RWPE1 (cell line): ENCODE measurements around the gene NPTX2.
"Not testable (repeated sequence)": the region's sequence is repeated elsewhere in the genome, so short reads cannot be mapped to it uniquely, and the experiment has no call there.

Experiments used
- CTCF ChIA-PET: fragments of 350-600 bp; sonication (Branson Sonifier 250); formaldehyde crosslinking; extraction: SDS; loops from one replicate; lab custom pipeline; 2021; lab: Yijun Ruan, JAX
- POLR2A ChIA-PET: fragments of 400-600 bp; formaldehyde crosslinking; extraction: SDS; loops from one replicate; lab custom pipeline; 2020; ENCODE audit warnings: antibody characterized with exemption; ENCODE audit not compliant: low non-redundant PET; lab: Yijun Ruan, JAX
- DNase-seq: peaks from one replicate; pipeline ENCODE4 v3.0.0; 2012; ENCODE audit warnings: low spot score
- H3K27ac ChIP-seq: fragments of 450-650 bp; 2 replicates; pipeline ENCODE4 v1.5.1; 2017
- CTCF ChIP-seq: fragments of 450-650 bp; conservative IDR thresholded peaks from 2 replicates; pipeline ENCODE4 v1.5.1; 2017; ENCODE audit warnings: low read depth, mild to moderate bottlenecking

Gene NPTX2

DNA sequence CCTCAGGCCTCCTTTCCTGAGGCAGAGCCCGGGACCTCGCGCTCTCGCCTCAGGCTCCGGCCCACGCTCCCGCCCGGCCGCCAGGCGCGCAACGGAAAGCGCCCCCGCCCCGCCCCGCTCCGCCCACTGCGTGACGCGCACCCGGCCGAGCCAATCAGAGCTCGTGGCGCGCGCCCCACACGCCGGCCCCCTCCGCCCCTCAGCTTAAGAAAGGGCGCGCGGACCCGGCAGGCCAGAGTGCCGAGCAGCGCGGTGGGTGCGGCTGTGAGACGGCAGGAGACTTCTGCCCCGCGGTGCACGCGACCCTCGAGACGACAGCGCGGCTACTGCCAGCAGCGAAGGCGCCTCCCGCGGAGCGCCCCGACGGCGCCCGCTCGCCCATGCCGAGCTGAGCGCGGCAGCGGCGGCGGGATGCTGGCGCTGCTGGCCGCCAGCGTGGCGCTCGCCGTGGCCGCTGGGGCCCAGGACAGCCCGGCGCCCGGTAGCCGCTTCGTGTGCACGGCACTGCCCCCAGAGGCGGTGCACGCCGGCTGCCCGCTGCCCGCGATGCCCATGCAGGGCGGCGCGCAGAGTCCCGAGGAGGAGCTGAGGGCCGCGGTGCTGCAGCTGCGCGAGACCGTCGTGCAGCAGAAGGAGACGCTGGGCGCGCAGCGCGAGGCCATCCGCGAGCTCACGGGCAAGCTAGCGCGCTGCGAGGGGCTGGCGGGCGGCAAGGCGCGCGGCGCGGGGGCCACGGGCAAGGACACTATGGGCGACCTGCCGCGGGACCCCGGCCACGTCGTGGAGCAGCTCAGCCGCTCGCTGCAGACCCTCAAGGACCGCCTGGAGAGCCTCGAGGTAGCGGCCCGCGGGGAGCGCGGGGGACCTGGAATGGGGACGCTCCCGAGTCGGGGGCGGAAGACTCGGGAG is at the start of gene NPTX2:
NPTX2 (plus strand) TSS at position 235 of the 909 bp plus-strand sequence; CDS start at position 412, 177 bp downstream.
- POLR2A ChIA-PET: interaction anchor here (0.6 kb wide), 1 partner anchor 443 kb away, joined by 4 read pairs; no protein-coding TSS in a partner anchor

GRCh38 chr7:98567991-98568390 is 49.1 kb upstream of the NPTX2 start:
- peak overlapping the region; percentile 96 for H3K27ac ChIP-seq
- CTCF ChIA-PET: no interaction called here
- POLR2A ChIA-PET: no interaction called here
- no peak for TF ChIP-seq CTCF
- DNase-seq: no peak

More for the DNA sequence above, at the start of gene NPTX2:
- CTCF ChIA-PET: interaction anchor here (0.5 to 1.4 kb wide), 5 partner anchors 9 to 395 kb away, joined by 3 to 6 read pairs (median 3); no protein-coding TSS in a partner anchor
- peak within 1 kb of the TSS; percentile 58 for H3K27ac ChIP-seq
- DNase-seq: peak; percentile 87
- TF ChIP-seq CTCF: peak; percentile 80

DNA sequence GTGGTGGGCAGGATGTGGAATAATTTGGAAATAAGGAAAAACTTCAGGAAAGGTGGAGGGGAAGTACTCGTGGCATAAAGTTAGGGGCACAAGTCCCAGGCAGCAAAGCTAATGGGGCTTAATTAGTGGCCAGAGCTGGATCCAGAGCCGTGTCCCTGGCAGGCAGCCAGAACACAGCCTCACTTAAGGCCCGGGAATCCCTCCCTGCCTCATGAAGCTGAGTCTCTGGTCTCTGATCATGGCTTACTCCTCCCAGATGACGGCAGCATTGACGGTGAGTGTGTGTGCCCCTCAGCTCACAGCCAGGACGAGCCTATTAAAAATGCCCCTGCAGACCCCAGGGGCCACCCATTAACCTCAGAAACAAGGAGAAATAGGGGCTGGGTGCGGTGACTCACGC is 48.2 kb upstream of the NPTX2 start:
- H3K27ac ChIP-seq: peak overlapping the region; percentile 96
- ChIA-PET POLR2A (no interaction called here), CTCF (no interaction called here)
- TF ChIP-seq CTCF: no peak
- no peak for DNase-seq

DNA sequence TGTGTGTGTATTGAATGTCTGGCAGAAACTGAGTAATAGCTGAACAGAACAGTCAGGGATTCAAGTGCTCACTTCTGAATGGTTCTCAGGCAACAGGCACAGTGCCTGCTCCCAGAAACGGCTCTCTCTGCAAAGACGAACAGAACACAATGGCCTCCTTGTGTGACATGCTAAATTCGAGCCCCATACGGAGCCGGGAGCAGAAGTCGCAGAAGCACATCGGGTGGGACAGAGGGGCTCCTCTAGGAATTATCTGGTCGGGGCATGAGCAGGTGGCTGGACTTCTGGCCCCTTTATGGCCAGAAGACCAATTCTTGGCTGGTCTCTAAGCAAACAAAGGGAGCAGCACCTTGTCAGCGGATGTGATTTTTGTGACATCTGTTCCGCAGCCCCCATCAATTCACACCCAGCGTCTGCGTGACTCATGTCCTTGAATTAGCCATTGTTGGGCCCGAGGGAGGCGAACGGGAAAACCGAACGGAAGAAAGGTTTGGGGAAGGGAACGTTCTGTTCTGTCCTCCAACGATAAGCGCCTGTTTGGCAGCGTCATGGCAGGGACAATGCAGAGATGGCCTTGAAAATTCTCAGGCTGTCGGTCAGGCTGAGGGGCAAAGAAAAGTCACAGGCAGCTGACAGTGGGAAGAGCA is 47.3 kb upstream of the NPTX2 start:
- DNase-seq: no peak
- TF ChIP-seq CTCF: no peak
- ChIA-PET POLR2A (no interaction called here), CTCF (no interaction called here)
- H3K27ac ChIP-seq: peak overlapping the region; percentile 96

- TF ChIP-seq CTCF: no peak
- H3K27ac ChIP-seq: no peak overlapping the region; the same call in 1 of the 2 replicates
- CTCF ChIA-PET: no interaction called here
- no peak for DNase-seq
- POLR2A ChIA-PET: no interaction called here
Measured at GRCh38 chr7:98571006-98571405, 46.1 kb upstream of the NPTX2 start.

GRCh38 chr7:98571986-98572385 is 45.1 kb upstream of the NPTX2 start:
- no peak for DNase-seq
- peak overlapping the region; percentile 14 for H3K27ac ChIP-seq
- CTCF ChIA-PET: no interaction called here
- POLR2A ChIA-PET: no interaction called here
- TF ChIP-seq CTCF: no peak

- POLR2A ChIA-PET, H3K27ac ChIP-seq, CTCF ChIA-PET, DNase-seq: not testable (repeated sequence)
Measured at GRCh38 chr7:98572716-98573115, 44.4 kb upstream of the NPTX2 start.
